HG03025 (cell line): Measurements from ENCODE around the gene MAML3.

Experiments
- ATAC-seq: cut with Tn5 transposase; IDR thresholded peaks from one replicate; pipeline ENCODE4 v1.9.1; 2021; ENCODE audit warnings: mild to moderate bottlenecking, moderate library complexity; ENCODE audit not compliant: unreplicated experiment, low FRiP score

Gene MAML3

GRCh38 chr4:140084385-140084784 lies 69.6 kb downstream of the MAML3 start:
- no peak for ATAC-seq

GRCh38 chr4:140082391-140082755 lies 71.6 kb downstream of the MAML3 start:
- no peak for ATAC-seq

- no peak for ATAC-seq
Observed at GRCh38 chr4:140081641-140082390, 72.2 kb downstream of the MAML3 start.

GRCh38 chr4:140080883-140081282 lies 73.1 kb downstream of the MAML3 start:
- no peak for ATAC-seq

- ATAC-seq, result no peak
Observed at GRCh38 chr4:140078366-140078765, 75.6 kb downstream of the MAML3 start.

- no peak for ATAC-seq
Observed at GRCh38 chr4:140076307-140076706, 77.7 kb downstream of the MAML3 start.

- no peak for ATAC-seq
Observed at GRCh38 chr4:140071806-140072205, 82.2 kb downstream of the MAML3 start.

GRCh38 chr4:140070973-140071372 lies 83.0 kb downstream of the MAML3 start:
- ATAC-seq, result no peak

- no peak for ATAC-seq
Observed at GRCh38 chr4:140070366-140070765, 83.6 kb downstream of the MAML3 start.

GRCh38 chr4:140069066-140069465 lies 84.9 kb downstream of the MAML3 start:
- no peak for ATAC-seq

- no peak for ATAC-seq
Observed at GRCh38 chr4:140068271-140068670, 85.7 kb downstream of the MAML3 start.

GRCh38 chr4:140066031-140066930 lies 87.7 kb downstream of the MAML3 start:
- ATAC-seq, result no peak

- no peak for ATAC-seq
Observed at GRCh38 chr4:140065393-140065792, 88.6 kb downstream of the MAML3 start.

GRCh38 chr4:140061659-140062289 lies 92.2 kb downstream of the MAML3 start:
- no peak for ATAC-seq

GRCh38 chr4:140061194-140061593 lies 92.8 kb downstream of the MAML3 start:
- no peak for ATAC-seq

- ATAC-seq, result no peak
Observed at GRCh38 chr4:140059159-140059558, 94.8 kb downstream of the MAML3 start.

- no peak for ATAC-seq
Observed at GRCh38 chr4:140057701-140058100, 96.3 kb downstream of the MAML3 start.

- ATAC-seq, result no peak
Observed at GRCh38 chr4:140056015-140056414, 98.0 kb downstream of the MAML3 start.

- ATAC-seq, result no peak
Observed at GRCh38 chr4:140054861-140055260, 99.1 kb downstream of the MAML3 start.

- no peak for ATAC-seq
Observed at GRCh38 chr4:140053185-140053584, 100.8 kb downstream of the MAML3 start.

- ATAC-seq, result no peak
Observed at GRCh38 chr4:140052050-140052449, 101.9 kb downstream of the MAML3 start.
